22Rv1 (cell line): ENCODE measurements around the gene ALG9.

Source experiments
- H3K27ac ChIP-seq: fragments of 450-650 bp; 2 replicates; pipeline ENCODE4 v1.5.1; 2017
- CTCF ChIP-seq: fragments of 450-650 bp; IDR thresholded peaks from 2 replicates; pipeline ENCODE4 v1.5.1; 2017; ENCODE audit warnings: mild to moderate bottlenecking
- ZFX ChIP-seq: fragments of 450-650 bp; IDR thresholded peaks from 2 replicates; pipeline ENCODE4 v1.6.1; 2017; ENCODE audit warnings: antibody characterized with exemption, borderline replicate concordance

Gene ALG9

DNA sequence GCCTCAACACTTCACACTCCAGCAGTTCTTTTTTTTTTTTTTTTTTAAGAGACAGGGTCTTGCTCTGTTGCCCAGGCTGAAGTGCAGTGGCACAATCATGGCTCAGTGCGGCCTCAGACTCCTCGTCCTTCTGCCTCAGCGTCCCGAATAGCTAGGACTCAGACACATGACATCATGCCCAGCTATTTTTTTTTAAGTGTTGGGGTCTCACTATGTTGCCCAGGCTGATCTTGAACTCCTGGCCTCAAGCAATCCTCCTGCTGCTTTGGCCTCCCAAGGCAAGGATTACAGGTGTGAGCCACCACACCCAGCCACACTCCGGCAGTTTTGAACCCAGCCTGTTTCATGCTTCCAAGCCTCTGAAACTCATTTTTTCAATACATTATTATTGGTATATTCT lies 108.9 kb downstream of the ALG9 start:
- no peak overlapping the region for H3K27ac ChIP-seq
- TF ChIP-seq CTCF = no peak
- TF ChIP-seq ZFX = no peak

GRCh38 chr11:111761036-111761435 lies 110.3 kb downstream of the ALG9 start:
- H3K27ac ChIP-seq = no peak overlapping the region
- TF ChIP-seq ZFX = no peak
- no peak for TF ChIP-seq CTCF

DNA sequence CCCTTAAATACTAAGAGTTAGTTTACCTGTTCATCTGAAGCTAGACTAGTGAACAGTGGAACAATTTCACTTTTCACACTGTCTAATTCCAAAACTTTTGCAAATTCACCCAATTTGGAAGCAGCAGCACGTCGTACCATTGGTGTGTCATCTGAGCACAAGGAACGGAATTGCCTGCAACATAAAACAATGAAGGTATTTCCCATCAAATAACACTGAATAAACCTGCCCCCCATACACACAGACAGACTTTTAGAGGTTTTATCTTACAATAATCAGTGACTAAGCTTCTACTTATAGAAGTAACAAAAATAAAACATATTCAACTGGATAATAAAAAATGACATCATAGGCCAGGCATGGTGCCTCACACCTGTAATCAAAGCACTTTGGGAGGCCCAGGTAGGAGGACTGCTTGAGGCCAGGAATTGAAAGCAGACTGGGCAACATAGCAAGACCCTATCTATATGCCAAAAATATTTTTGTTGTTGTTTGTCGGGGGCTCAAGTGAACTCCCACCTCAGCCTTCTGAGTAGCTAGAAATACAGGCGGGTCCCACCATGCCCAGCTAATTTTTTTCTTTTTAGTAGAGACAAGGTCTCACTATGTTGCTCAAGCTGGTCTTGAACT lies 111.5 kb downstream of the ALG9 start:
- TF ChIP-seq ZFX (no peak), CTCF (no peak)
- no peak overlapping the region for H3K27ac ChIP-seq

GRCh38 chr11:111759376-111759775 lies 112.0 kb downstream of the ALG9 start:
- TF ChIP-seq CTCF (no peak), ZFX (no peak)
- no peak overlapping the region for H3K27ac ChIP-seq

DNA sequence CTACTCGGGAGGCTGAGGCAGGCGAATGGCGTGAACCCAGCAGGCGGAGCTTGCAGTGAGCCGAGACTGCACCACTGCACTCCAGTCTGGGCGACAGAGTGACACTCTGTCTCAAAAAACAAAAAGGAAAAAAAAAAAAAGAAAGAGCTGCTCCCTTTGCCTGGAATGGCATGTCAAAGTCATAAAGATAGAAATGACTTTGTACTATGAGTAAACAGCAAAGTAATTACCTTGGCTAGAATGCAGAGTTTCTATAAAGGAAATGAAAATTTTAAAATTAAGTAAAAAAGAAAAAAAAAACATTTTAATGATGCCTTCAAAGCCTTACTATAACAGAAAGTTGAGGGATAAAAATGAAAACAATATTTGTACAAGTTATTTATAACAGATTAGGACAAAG lies 115.3 kb downstream of the ALG9 start:
- H3K27ac ChIP-seq = no peak overlapping the region
- TF ChIP-seq CTCF = no peak
- TF ChIP-seq ZFX = no peak

GRCh38 chr11:111749646-111750045 lies 121.7 kb downstream of the ALG9 start:
- H3K27ac ChIP-seq = no peak overlapping the region
- TF ChIP-seq CTCF (no peak), ZFX (no peak)

- no peak for TF ChIP-seq ZFX
- TF ChIP-seq CTCF = no peak
- H3K27ac ChIP-seq = peak overlapping the region; percentile 42
These were observed 123.2 kb downstream of the ALG9 start for GRCh38 chr11:111748035-111748804.
